ENCODE data around the gene XKR8.

DNA sequence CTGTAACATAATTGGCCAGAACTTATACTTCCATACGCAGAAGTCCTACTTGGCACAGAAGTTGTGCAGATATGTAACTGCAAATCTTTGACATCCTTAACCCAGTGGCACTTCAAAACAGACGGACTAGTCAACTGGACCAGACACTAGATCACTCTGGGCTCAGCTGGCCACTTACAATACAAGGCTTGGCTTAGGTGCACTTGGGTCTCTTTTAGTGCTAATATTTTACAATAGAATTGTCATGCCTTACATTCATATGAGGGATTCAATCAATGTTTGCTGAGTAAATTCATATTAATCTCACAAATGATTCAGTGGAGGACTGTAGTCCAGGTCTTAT lies 20.1 kb downstream of the XKR8 start:
- TF ChIP-seq, protein P1, sequence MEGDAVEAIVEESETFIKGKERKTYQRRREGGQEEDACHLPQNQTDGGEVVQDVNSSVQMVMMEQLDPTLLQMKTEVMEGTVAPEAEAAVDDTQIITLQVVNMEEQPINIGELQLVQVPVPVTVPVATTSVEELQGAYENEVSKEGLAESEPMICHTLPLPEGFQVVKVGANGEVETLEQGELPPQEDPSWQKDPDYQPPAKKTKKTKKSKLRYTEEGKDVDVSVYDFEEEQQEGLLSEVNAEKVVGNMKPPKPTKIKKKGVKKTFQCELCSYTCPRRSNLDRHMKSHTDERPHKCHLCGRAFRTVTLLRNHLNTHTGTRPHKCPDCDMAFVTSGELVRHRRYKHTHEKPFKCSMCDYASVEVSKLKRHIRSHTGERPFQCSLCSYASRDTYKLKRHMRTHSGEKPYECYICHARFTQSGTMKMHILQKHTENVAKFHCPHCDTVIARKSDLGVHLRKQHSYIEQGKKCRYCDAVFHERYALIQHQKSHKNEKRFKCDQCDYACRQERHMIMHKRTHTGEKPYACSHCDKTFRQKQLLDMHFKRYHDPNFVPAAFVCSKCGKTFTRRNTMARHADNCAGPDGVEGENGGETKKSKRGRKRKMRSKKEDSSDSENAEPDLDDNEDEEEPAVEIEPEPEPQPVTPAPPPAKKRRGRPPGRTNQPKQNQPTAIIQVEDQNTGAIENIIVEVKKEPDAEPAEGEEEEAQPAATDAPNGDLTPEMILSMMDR (IDR thresholded peaks at IDR 0.05; ENCODE audit: low read length): no peak; the same call in 1 of the 2 replicates
- no peak for TF ChIP-seq EZH2 (optimal IDR thresholded peaks at IDR 0.05; ENCODE audit: low read depth, low read length)

All from MM.1S (cell line).